CD14-positive monocyte (primary cell): Measurements from ENCODE around the gene UBXN4. TPM values are rescaled to one million over a fixed set of nuclear protein-coding genes. Genes with fewer than 3 reads are reported as not detected.
"Not testable (repeated sequence)": the region's sequence is repeated elsewhere in the genome, so short reads cannot be mapped to it uniquely, and the experiment has no call there.

ENCODE experiments used
- DNase-seq, 3 donors: peaks; one replicate each; pipeline ENCODE4 v3.0.0-alpha.2; 2011 to 2022
- H2AFZ ChIP-seq: 2 replicates; pipeline ENCODE4 v1.6.0; 2012; ENCODE audit warnings: mild to moderate bottlenecking, low read depth, low read length, inconsistent platforms; ENCODE audit not compliant: insufficient read depth, poor library complexity, severe bottlenecking
- H3K27ac ChIP-seq, 2 donors: 1 replicate in 1 of 2; 2 replicates in 1 of 2; pipeline ENCODE4 v1.5.1; 2012 to 2013; ENCODE audit warnings: low read length in 2 of 2, control low read depth in 1 of 2, inconsistent platforms in 1 of 2, low read depth in 1 of 2, mild to moderate bottlenecking in 1 of 2
- H3K27me3 ChIP-seq, 2 donors: one replicate each; pipeline versions ENCODE4 v1.6.0 to v1.6.1; 2011 to 2013; ENCODE audit warnings: low read length in 2 of 2; ENCODE audit not compliant: control insufficient read depth in 2 of 2, insufficient read depth in 2 of 2
- H3K36me3 ChIP-seq, 2 donors: replicated peaks in 1 of 2; 1 replicate in 1 of 2; 2 replicates in 1 of 2; pipeline versions ENCODE4 v1.5.1 to v1.6.1; 2012 to 2013; ENCODE audit warnings: low read length in 2 of 2, control low read depth in 1 of 2, inconsistent platforms in 1 of 2, mild to moderate bottlenecking in 1 of 2; ENCODE audit not compliant: insufficient read depth in 2 of 2, control insufficient read depth in 1 of 2
- H3K4me1 ChIP-seq, 2 donors: 1 replicate in 1 of 2; 2 replicates in 1 of 2; pipeline versions ENCODE4 v1.5.1 to v1.6.1; 2012 to 2013; ENCODE audit warnings: low read length in 2 of 2, control low read depth in 1 of 2, inconsistent platforms in 1 of 2, mild to moderate bottlenecking in 1 of 2, moderate library complexity in 1 of 2; ENCODE audit not compliant: insufficient read depth in 2 of 2, control insufficient read depth in 1 of 2
- H3K4me2 ChIP-seq: replicated peaks from 2 replicates; pipeline ENCODE3; 2012; ENCODE audit warnings: low read length, moderate library complexity, mild to moderate bottlenecking; ENCODE audit not compliant: poor library complexity, severe bottlenecking; ENCODE audit errors: extremely low read depth
- H3K4me3 ChIP-seq, 3 experiments: fragments of 200-600 bp in 1 of 3; sonication (generic) in 1 of 3; replicated peaks in 1 of 3; 1 replicate in 2 of 3; 2 replicates in 1 of 3; pipeline ENCODE4 v1.5.1; 2011 to 2013; ENCODE audit warnings: low read length in 3 of 3, mild to moderate bottlenecking in 3 of 3, control low read depth in 2 of 3, low read depth in 2 of 3, inconsistent platforms in 1 of 3, moderate library complexity in 1 of 3
- H3K79me2 ChIP-seq: 2 replicates; pipeline ENCODE4 v1.6.0; 2012; ENCODE audit warnings: mild to moderate bottlenecking, control low read depth, inconsistent platforms, low read length, moderate library complexity; ENCODE audit not compliant: insufficient read depth
- H3K9ac ChIP-seq: 2 replicates; pipeline ENCODE4 v1.6.0; 2017; ENCODE audit warnings: low read length, mild to moderate bottlenecking; ENCODE audit not compliant: insufficient read depth, poor library complexity, severe bottlenecking
- H3K9me3 ChIP-seq, 2 donors: replicated peaks in 1 of 2; 1 replicate in 1 of 2; 2 replicates in 1 of 2; pipeline versions ENCODE4 v1.5.1 to v1.6.1; 2012 to 2013; ENCODE audit warnings: low read length in 2 of 2, control low read depth in 1 of 2; ENCODE audit not compliant: control insufficient read depth in 1 of 2, insufficient read depth in 1 of 2
- H4K20me1 ChIP-seq: 2 replicates; pipeline ENCODE4 v1.6.0; 2012; ENCODE audit warnings: mild to moderate bottlenecking, low read length, control low read depth, moderate library complexity; ENCODE audit not compliant: insufficient read depth
- H3K27ac Mint-ChIP-seq, 7 donors: one replicate each; pipeline ENCODE4 v1.8.0; 2020; ENCODE audit warnings: mild to moderate bottlenecking in 7 of 7, mixed read lengths in 7 of 7, moderate library complexity in 6 of 7, inconsistent platforms in 2 of 7
- H3K27me3 Mint-ChIP-seq, 3 donors: one replicate each; pipeline ENCODE4 v1.8.0; 2021 to 2022; ENCODE audit warnings: low read depth in 3 of 3, mild to moderate bottlenecking in 3 of 3, mixed read lengths in 3 of 3, moderate library complexity in 3 of 3, inconsistent platforms in 1 of 3
- H3K36me3 Mint-ChIP-seq, 2 donors: one replicate each; pipeline ENCODE4 v1.8.0; 2020; ENCODE audit warnings: mixed read lengths in 2 of 2, inconsistent platforms in 1 of 2, mild to moderate bottlenecking in 1 of 2
- H3K4me1 Mint-ChIP-seq: one replicate; pipeline ENCODE4 v1.8.0; 2020; ENCODE audit warnings: mild to moderate bottlenecking, mixed read lengths
- H3K4me3 Mint-ChIP-seq, 2 donors: one replicate each; pipeline ENCODE4 v1.8.0; 2020; ENCODE audit warnings: mild to moderate bottlenecking in 2 of 2, mixed read lengths in 2 of 2, moderate library complexity in 1 of 2
- H3K9me3 Mint-ChIP-seq, 7 donors: one replicate each; pipeline ENCODE4 v1.8.0; 2020 to 2022; ENCODE audit warnings: mixed read lengths in 7 of 7, mild to moderate bottlenecking in 6 of 7, moderate library complexity in 6 of 7, inconsistent platforms in 2 of 7
- WGBS: methylation state at CpG from one replicate; pipeline ENCODE4 v1.1.5; 2013; ENCODE audit warnings: missing lambda C conversion rate; ENCODE audit not compliant: insufficient coverage; 5-methylcytosine and 5-hydroxymethylcytosine counted together
- intact Hi-C, 2 donors: fragments of 100-400 bp; cut with micrococcal nuclease; formaldehyde crosslinking; loops; one replicate each; pipeline versions ENCODE4 v1.15.0 to v1.15.1; 2023
- polyA plus RNA-seq, 3 donors: library from polyadenylated mRNA; depleted of rRNA in 1 of 3; unstranded in 2 of 3; stranded (reverse) in 1 of 3; fragments of 300-500 nt in 2 of 3; fragments of >200 nt in 1 of 3; fragmentation: Illumina TruSeq in 2 of 3; gene quantifications; 1 replicate in 2 of 3; 2 replicates in 1 of 3; pipeline ENCODE4 v1.2.3, GENCODE V29; 2012 to 2021
- TF ChIP-seq, protein P1 (sequence below): fragments of 200-600 bp; IDR thresholded peaks from one replicate; pipeline ENCODE4 v1.8.0; 2022; ENCODE audit warnings: antibody characterized with exemption, mild to moderate bottlenecking

UBXN4 gene
- polyA plus RNA-seq, 3 donors = 53.8 to 107 (median 74.2) TPM

DNA sequence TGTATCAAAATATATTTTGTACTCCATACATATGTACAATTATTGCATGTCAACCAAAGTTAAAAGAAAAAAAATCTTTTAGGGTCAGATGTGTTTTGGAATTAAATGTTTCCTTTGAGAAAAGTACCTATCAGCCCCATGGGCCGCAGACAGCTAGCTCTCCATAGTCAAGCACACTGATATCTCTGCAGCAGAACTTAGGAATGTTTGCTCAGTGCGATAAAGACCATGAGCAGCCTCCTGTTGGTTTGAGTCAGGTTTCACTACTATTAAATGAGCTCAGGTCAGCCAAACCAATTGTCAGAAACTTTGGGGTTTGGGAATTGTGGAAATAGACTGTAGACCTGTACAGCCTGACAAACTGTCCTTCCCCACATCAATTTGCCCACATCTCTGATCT lies 61.6 kb downstream of the UBXN4 start:
- H3K4me1 Mint-ChIP-seq = peaks cover 7% of the 10 kb centered on the region
- TF ChIP-seq, protein P1, sequence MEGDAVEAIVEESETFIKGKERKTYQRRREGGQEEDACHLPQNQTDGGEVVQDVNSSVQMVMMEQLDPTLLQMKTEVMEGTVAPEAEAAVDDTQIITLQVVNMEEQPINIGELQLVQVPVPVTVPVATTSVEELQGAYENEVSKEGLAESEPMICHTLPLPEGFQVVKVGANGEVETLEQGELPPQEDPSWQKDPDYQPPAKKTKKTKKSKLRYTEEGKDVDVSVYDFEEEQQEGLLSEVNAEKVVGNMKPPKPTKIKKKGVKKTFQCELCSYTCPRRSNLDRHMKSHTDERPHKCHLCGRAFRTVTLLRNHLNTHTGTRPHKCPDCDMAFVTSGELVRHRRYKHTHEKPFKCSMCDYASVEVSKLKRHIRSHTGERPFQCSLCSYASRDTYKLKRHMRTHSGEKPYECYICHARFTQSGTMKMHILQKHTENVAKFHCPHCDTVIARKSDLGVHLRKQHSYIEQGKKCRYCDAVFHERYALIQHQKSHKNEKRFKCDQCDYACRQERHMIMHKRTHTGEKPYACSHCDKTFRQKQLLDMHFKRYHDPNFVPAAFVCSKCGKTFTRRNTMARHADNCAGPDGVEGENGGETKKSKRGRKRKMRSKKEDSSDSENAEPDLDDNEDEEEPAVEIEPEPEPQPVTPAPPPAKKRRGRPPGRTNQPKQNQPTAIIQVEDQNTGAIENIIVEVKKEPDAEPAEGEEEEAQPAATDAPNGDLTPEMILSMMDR = no peak
- H3K36me3 ChIP-seq = no peaks in the 10 kb centered on the region
- H3K27ac ChIP-seq = no peak overlapping the region
- peaks cover 18 to 26% of the 10 kb centered on the region in 2 donors for H3K9me3 ChIP-seq
- peaks cover 6 to 28% (median 25%) of the 10 kb centered on the region in 7 donors for H3K9me3 Mint-ChIP-seq
- no peak overlapping the region for H3K9ac ChIP-seq
- no peak overlapping the region for H2AFZ ChIP-seq
- no peaks in the 10 kb centered on the region for H3K27me3 ChIP-seq
- no peak overlapping the region for H3K4me3 Mint-ChIP-seq
- H3K27me3 Mint-ChIP-seq = peaks cover 0 to 3% (median 0%) of the 10 kb centered on the region in 3 donors
- no peaks in the 10 kb centered on the region for H3K36me3 Mint-ChIP-seq
- H3K79me2 ChIP-seq = no peaks in the 10 kb centered on the region
- intact Hi-C loops = no loop called here
- no peaks in the 10 kb centered on the region for H3K4me1 ChIP-seq
- DNase-seq = no peak
- H4K20me1 ChIP-seq = no peaks in the 10 kb centered on the region
- no peak overlapping the region for H3K27ac Mint-ChIP-seq
- H3K4me3 ChIP-seq = no peak overlapping the region
- WGBS = no CpG with 5 or more reads among the region's 2 CpGs
- H3K4me2 ChIP-seq = no peak overlapping the region

DNA sequence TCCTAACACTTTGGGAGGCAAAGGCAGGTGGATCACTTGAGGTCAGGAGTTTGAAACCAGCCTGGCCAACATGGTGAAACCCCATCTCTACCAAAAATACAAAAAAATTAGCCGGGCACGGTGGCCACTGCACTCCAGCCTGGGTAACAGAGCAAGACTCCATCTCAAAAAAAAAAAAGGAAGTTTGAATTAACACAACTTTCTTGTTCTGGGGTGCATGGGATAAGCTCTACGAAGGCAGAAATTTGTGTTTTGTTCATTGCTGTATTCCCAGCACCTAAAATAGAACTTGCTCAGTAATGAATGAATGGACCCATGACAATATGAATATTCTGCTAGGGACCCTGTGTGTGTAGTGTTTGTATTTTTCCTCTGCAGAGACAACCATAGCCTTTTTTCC lies 66.2 kb downstream of the UBXN4 start:
- H3K36me3 Mint-ChIP-seq, H3K27ac ChIP-seq, DNase-seq, H3K9me3 Mint-ChIP-seq, H3K27me3 Mint-ChIP-seq, H3K4me3 Mint-ChIP-seq, H3K4me1 ChIP-seq, H3K9me3 ChIP-seq, H3K4me3 ChIP-seq, H3K79me2 ChIP-seq, H3K4me2 ChIP-seq, intact Hi-C loops, H4K20me1 ChIP-seq, H3K4me1 Mint-ChIP-seq, H3K27ac Mint-ChIP-seq, H3K27me3 ChIP-seq, H2AFZ ChIP-seq, H3K36me3 ChIP-seq, H3K9ac ChIP-seq: not testable (repeated sequence)
- no CpG with 5 or more reads among the region's 3 CpGs for WGBS
